HepG2 (cell line): ENCODE results near the gene SF3B6. TPM values are rescaled to one million over a fixed set of nuclear protein-coding genes. Genes with fewer than 3 reads are reported as not detected.

Experiments
- CREB3 ChIP-seq: sonication (generic); formaldehyde crosslinking; IDR thresholded peaks from 2 replicates; pipeline ENCODE4 v1.5.0; 2020; ENCODE audit warnings: missing genetic modification reagents
- HMGXB4 ChIP-seq, 2 experiments: sonication (generic) in 1 of 2; formaldehyde crosslinking in 1 of 2; IDR thresholded peaks; 2 replicates each; pipeline versions ENCODE4 v1.4.0 to v1.6.1; 2018 to 2020; ENCODE audit warnings: missing genetic modification reagents in 2 of 2, borderline replicate concordance in 1 of 2, low read depth in 1 of 2, mild to moderate bottlenecking in 1 of 2, missing biosample characterization in 1 of 2
- JUND ChIP-seq: sonication (generic); formaldehyde crosslinking; IDR thresholded peaks from 2 replicates; pipeline ENCODE4 v1.8.0; 2022; ENCODE audit warnings: mild to moderate bottlenecking, missing genetic modification reagents
- MBD4 ChIP-seq: IDR thresholded peaks from 2 replicates; pipeline ENCODE4 v1.6.1; 2012; ENCODE audit warnings: low read length, inconsistent platforms, borderline replicate concordance
- NFIC ChIP-seq: IDR thresholded peaks from 2 replicates; pipeline ENCODE4 v1.6.1; 2012; ENCODE audit warnings: mild to moderate bottlenecking, low read length, inconsistent platforms
- PHF21A ChIP-seq: sonication (generic); formaldehyde crosslinking; IDR thresholded peaks from 2 replicates; pipeline ENCODE4 v1.5.0; 2020; ENCODE audit warnings: mild to moderate bottlenecking, missing genetic modification reagents
- POLR2A ChIP-seq, 2 experiments: IDR thresholded peaks; 2 replicates each; pipeline ENCODE4 v1.6.1; 2011; ENCODE audit warnings: low read depth in 2 of 2, low read length in 2 of 2, mild to moderate bottlenecking in 1 of 2, moderate library complexity in 1 of 2; ENCODE audit not compliant: insufficient read depth in 1 of 2
- SNAPC5 ChIP-seq: sonication (generic); formaldehyde crosslinking; IDR thresholded peaks from 2 replicates; pipeline ENCODE4 v1.8.1; 2023; ENCODE audit warnings: mild to moderate bottlenecking, missing genetic modification reagents, borderline replicate concordance
- SRSF1 ChIP-seq: fragments of 200-400 bp; formaldehyde crosslinking; optimal IDR thresholded peaks from 2 replicates; pipeline ENCODE3; 2017; ENCODE audit warnings: mild to moderate bottlenecking, low read depth, low read length, moderate library complexity
- TBX3 ChIP-seq: fragments of 450-650 bp; IDR thresholded peaks from 2 replicates; pipeline ENCODE4 v1.6.1; 2017; ENCODE audit warnings: antibody characterized with exemption, mild to moderate bottlenecking, inconsistent platforms, borderline replicate concordance
- ZNF10 ChIP-seq: sonication (generic); formaldehyde crosslinking; IDR thresholded peaks from 2 replicates; pipeline ENCODE4 v1.4.0; 2020; ENCODE audit warnings: mild to moderate bottlenecking, low read depth, missing genetic modification reagents, borderline replicate concordance
- ZNF234 ChIP-seq: sonication (generic); formaldehyde crosslinking; conservative IDR thresholded peaks from 2 replicates; pipeline ENCODE4 v1.5.1; 2020; ENCODE audit warnings: mild to moderate bottlenecking, missing genetic modification reagents
- ZNF275 ChIP-seq: sonication (generic); formaldehyde crosslinking; IDR thresholded peaks from 2 replicates; pipeline ENCODE4 v1.8.0; 2022; ENCODE audit warnings: missing genetic modification reagents, mild to moderate bottlenecking, inconsistent platforms, borderline replicate concordance
- ZNF382 ChIP-seq: sonication (generic); formaldehyde crosslinking; IDR thresholded peaks from 2 replicates; pipeline ENCODE4 v1.5.0; 2020; ENCODE audit warnings: missing genetic modification reagents, mild to moderate bottlenecking, borderline replicate concordance
- ZNF646 ChIP-seq: sonication (generic); formaldehyde crosslinking; IDR thresholded peaks from 2 replicates; pipeline ENCODE4 v1.9.0; 2021; ENCODE audit warnings: mild to moderate bottlenecking, missing genetic modification reagents
- ZNF816 ChIP-seq: sonication (generic); formaldehyde crosslinking; IDR thresholded peaks from 2 replicates; pipeline ENCODE4 v1.8.0; 2022; ENCODE audit warnings: missing genetic modification reagents, mild to moderate bottlenecking, borderline replicate concordance
- polyA plus RNA-seq, 8 experiments: library from polyadenylated mRNA; depleted of rRNA in 3 of 8; stranded (reverse) in 7 of 8; unstranded in 1 of 8; fragments of >200 nt; fragmentation: Illumina TruSeq in 4 of 8; extraction: Trizol in 4 of 8; gene quantifications; 2 replicates each; pipeline versions ENCODE4 v1.2.1 to v1.2.3, GENCODE V29; 2011 to 2016; ENCODE audit warnings: low read depth in 4 of 8, missing spikeins in 1 of 8, mixed read lengths in 1 of 8; ENCODE audit not compliant: insufficient read depth in 1 of 8
- total RNA-seq, 5 experiments: library from RNA; depleted of rRNA; stranded (reverse); fragments of >200 nt; fragmentation: Illumina TruSeq; extraction: Trizol; gene quantifications; 2 replicates each; pipeline ENCODE4 v1.2.3, GENCODE V29; 2016; ENCODE audit warnings: low read depth in 1 of 5

SF3B6 gene
- total and polyA plus RNA-seq, 2 of the 13 experiments (the other 11 are each of a cell fraction or from before 2014, with no cell fraction given) = 177 to 182 TPM

- TF ChIP-seq ZNF646 (CRISPR knock-in tag) = no peak
- TF ChIP-seq MBD4 = no peak
- TF ChIP-seq ZNF382 = no peak
- 0 out of 2 replicates have a peak, but pooled peaks have one; percentile 37 for TF ChIP-seq ZNF816 (CRISPR knock-in tag)
- TF ChIP-seq NFIC = no peak
- no peak for TF ChIP-seq TBX3
- TF ChIP-seq POLR2A (IDR thresholded peaks at IDR 0.05; ENCODE audit: insufficient read depth in 1 of 2, low read depth in 2 of 2, low read length in 2 of 2) = peak; percentile 51 to 87
- TF ChIP-seq SNAPC5 (CRISPR knock-in tag) = peak; percentile 57; the same call in 1 of the 2 replicates
- peak; percentile 68; the same call in 1 of the 2 replicates for TF ChIP-seq PHF21A (CRISPR knock-in tag)
- peak; percentile 73 to 97 for TF ChIP-seq HMGXB4 (CRISPR knock-in tag; IDR thresholded peaks at IDR 0.05; ENCODE audit: borderline replicate concordance in 1 of 2, low read depth in 1 of 2)
- no peak for TF ChIP-seq SRSF1
- TF ChIP-seq CREB3 (CRISPR knock-in tag) = peak; percentile 53; the same call in 1 of the 2 replicates
- TF ChIP-seq ZNF10 (CRISPR knock-in tag) = no peak
- TF ChIP-seq ZNF275 (CRISPR knock-in tag) = no peak; the same call in none of the 2 replicates
- no peak; the same call in 1 of the 2 replicates for TF ChIP-seq ZNF234 (CRISPR knock-in tag)
- TF ChIP-seq JUND (CRISPR knock-in tag) = no peak
These were observed 47.2 kb upstream of the SF3B6 start, which contains the start of the genes FAM228B and PFN4 (continued) for GRCh38 chr2:24123195-24123921.
